NCI-H1417 (cell line): Measurements from ENCODE around the gene UBIAD1.
"Not testable (repeated sequence)": the region's sequence is repeated elsewhere in the genome, so short reads cannot be mapped to it uniquely, and the experiment has no call there.

Experiments used
- DNase-seq, 3 experiments: peaks; one replicate each; lab custom pipeline; 2025; lab: John Stamatoyannopoulos, UW

UBIAD1 gene, protein sequence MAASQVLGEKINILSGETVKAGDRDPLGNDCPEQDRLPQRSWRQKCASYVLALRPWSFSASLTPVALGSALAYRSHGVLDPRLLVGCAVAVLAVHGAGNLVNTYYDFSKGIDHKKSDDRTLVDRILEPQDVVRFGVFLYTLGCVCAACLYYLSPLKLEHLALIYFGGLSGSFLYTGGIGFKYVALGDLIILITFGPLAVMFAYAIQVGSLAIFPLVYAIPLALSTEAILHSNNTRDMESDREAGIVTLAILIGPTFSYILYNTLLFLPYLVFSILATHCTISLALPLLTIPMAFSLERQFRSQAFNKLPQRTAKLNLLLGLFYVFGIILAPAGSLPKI

GRCh38 chr1:11272832-11273594 lies at the start of gene UBIAD1:
TSS of gene UBIAD1 (plus strand) at chr1:11273198. CDS start at chr1:11273532, 334 bp downstream.
- peak; percentile 82 to 89 (median 88) for DNase-seq

DNA sequence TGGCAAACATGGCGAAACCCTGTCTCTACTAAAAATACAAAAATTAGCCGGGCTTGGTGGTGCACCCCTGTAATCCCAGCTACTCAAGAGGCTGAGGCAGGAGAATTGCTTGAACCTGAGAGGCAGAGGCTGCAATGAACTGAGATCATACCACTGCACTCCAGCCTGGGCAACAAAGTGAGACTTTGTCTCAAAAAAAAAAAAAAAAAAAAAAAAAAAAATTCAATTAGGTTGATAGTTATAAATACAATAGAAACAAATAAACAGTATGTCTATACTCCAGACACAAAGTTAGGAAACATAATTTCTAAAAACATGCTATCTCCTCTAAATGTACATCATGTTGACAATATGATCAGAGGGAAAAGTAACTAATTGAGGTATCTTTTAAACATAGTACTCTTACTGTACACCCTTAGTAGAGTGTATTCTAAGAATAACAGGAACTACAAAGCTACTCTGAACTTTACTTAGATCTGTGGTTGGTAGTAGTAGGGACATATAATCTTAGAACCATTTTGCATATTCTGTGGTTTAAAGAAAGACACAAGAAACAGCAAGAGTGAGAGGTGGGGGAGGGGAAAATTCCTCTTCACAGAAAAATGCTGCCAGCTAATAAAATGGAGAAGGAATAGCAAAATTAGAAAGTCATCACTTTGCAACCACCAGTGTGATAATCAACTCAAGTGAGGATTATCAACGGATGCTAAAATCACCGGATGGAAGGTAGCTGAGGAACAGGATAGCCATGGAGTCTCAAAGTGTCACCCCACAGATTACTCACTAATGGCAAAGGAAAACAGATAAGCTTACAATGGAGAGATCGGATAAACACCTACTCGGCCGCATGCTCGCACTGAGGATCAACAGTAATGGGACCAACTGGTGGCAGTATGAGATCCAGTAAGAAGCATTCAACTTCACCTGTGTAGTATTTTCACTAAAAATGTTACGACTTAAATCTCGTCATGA lies 45.6 kb upstream of the UBIAD1 start:
- no peak for DNase-seq

- no peak for DNase-seq
Measured at GRCh38 chr1:11229203-11229602, 43.8 kb upstream of the UBIAD1 start.

DNA sequence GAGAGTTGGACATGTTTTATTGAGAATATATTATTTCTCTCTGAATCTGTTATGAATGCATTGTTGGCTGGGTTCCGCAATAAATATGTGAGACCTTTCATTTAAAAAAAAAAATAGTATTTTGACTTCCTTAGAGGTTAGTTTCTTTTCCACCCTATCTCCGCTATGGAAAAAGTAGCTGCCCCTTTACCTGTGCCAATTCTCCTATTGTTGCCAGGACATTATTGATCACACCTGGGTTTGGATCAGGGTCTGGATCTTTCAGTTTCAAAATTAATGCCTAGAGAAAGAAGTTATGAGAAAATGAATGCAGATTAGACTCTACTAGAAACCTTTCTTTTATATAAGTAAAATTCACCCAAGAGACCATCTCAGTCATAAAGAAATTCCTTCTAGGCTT lies 39.8 kb upstream of the UBIAD1 start:
- no peak for DNase-seq

- no peak for DNase-seq
Measured at GRCh38 chr1:11237356-11237755, 35.6 kb upstream of the UBIAD1 start.

DNA sequence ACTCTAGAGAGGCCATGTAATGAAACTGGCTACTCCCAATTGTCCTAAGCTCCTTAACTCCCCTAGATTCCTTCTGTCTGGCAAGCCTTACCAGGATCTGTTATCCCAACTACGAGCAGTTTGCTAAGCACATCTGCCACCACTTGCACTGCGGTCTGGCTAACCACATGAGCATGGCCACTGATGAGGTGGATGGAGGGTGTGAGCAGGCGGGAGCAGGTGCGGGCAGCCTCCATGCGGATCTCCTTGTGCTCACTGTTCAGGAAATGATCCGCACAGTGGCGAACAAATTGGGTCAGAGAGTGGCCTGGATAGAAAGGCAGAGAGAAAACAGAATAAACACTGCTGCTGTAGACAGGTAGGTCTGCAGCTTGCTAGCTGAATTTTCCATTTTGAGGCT lies 34.7 kb upstream of the UBIAD1 start:
- no peak for DNase-seq

DNA sequence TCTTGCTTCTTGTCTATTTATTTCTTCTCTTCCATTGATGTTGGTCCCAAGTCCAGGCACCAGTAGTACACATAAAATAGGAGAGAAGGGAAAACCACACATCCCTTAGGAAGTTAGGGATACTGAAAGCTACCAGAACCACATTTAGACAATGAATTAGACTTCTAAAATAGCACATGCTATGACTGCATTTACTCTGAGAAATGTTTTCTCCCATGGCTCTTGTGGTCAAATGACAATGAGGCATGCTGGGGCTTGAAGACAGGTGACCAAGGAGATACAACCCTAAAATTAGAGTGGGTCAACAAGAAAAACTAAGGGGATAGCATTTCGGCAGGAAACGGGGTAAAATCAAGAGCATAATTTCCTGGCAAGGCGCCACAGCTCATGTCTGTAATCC lies 27.8 kb upstream of the UBIAD1 start:
- no peak for DNase-seq

DNA sequence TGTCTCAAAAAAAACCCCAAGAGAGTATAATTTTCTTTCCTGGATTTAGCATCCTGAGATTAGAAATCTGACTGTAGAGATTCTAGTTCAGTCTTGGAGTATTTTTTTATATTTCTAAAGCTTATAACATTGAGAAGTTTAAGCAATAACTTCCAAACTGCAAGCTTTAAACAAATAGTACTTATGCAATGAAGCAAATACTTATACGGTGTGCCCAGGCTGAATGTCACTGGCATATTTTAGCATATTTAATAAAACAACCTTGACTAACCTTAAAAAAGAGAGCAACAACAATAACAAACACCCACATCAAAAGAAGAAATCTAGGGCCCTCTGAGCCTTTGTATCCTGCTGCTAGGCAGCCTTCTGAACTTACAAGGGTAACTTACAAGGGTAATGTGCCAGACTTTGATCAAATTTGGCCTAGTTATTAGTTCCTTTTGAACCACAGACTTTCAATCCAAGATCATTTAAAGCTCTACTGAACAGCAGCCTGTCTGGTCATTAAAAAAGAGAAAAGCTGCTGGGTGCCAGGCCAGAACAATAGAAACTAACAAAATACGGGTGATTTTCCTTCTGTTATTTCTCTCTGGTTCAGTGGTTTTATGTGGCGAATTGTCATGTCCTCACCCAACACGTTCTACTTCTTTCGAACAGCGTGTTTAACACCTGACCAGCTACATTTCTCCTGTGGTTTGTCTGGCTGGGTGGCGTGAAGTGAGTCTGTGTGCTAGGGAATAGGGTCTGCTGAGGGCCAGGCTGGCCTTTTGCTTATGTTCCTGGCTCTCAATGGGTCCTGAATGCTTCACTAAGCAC lies 26.9 kb upstream of the UBIAD1 start:
- DNase-seq, result peak in 2 of 3 experiments; percentile 35 to 60

DNA sequence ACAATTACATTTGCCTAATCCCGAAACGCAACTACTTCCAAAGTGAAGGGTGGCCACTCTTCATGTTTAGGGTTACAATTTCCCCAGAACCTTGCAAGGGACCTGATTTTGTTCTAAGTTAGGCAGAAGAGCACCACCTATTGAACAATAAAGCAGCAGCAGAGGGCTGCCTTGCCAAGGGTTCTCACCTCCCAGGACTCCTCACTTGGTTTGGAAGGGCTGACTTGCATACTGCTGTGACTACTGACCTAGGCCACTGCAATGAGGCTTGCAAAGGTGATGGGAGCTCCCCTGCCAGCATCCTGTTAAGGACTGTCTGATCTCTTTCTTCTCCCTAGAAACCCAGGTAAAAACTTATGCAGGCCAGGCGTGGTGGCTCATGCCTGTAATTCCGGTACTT lies 24.8 kb upstream of the UBIAD1 start:
- no peak for DNase-seq

DNA sequence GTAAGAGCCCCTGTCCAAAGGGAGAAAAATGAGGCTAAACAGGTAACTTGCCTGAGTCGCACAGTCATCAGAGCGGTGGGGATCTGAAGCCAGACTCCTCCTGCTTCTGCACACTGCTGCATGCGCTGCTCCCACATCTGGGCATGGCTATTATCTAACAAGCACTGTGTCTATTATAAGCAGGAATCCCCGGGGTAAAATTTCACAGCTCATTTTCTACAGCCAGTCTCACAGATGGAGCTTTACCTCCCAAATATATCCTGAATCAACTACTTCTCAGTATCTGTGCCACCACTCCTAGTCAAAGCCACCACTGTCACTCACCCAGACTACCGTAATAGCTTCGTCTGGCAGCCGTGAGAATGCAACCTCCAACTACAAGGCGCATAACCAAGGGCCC lies 20.5 kb upstream of the UBIAD1 start:
- DNase-seq, result no peak

DNA sequence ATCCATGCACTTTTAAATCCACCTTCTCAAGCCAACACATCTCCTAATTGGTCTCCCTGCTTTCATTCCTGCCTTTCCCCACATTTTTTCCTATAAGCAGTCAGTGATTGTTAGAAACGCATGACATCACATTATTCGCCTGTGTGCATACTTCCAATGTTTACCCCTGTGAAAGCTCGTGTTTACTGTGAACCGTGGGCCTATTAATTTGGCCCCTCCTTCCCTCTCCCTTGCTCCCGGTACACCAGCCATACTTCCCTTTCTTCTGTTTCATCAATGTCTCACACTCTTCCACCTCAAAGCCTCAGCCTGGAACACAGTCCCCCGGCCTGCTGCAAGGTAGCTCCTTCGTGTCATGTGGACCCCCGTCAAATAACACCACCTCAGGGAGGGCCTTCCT lies 19.8 kb upstream of the UBIAD1 start:
- DNase-seq, result no peak

DNA sequence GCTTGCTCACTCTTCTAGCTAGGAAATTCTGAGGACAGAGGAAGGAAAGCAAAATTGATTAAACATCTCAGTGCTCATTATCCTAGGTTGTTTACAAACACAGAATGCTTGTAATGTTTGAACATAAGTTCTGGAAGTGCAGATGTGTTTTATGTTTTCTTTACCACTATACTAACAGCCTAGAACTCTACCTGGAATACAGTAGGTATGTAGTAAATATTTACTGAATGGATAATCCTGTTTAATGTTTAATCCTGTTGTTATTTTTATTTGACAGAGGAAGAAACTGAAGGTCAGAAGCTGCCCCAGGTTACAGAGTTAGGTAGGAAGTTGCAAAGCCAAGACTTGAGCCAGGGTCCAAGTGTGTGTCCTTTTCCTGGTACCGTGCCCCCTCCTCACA lies 16.7 kb upstream of the UBIAD1 start:
- no peak for DNase-seq

GRCh38 chr1:11262171-11263049 lies 10.6 kb upstream of the UBIAD1 start, which contains the start of gene MTOR:
TSS of gene MTOR (minus strand) at chr1:11262551. CDS start at chr1:11259409, 3,142 bp downstream.
- peak; percentile 99 to 100 (median 99) for DNase-seq

GRCh38 chr1:11266268-11267074 lies 6.5 kb upstream of the UBIAD1 start:
- no peak for DNase-seq

DNA sequence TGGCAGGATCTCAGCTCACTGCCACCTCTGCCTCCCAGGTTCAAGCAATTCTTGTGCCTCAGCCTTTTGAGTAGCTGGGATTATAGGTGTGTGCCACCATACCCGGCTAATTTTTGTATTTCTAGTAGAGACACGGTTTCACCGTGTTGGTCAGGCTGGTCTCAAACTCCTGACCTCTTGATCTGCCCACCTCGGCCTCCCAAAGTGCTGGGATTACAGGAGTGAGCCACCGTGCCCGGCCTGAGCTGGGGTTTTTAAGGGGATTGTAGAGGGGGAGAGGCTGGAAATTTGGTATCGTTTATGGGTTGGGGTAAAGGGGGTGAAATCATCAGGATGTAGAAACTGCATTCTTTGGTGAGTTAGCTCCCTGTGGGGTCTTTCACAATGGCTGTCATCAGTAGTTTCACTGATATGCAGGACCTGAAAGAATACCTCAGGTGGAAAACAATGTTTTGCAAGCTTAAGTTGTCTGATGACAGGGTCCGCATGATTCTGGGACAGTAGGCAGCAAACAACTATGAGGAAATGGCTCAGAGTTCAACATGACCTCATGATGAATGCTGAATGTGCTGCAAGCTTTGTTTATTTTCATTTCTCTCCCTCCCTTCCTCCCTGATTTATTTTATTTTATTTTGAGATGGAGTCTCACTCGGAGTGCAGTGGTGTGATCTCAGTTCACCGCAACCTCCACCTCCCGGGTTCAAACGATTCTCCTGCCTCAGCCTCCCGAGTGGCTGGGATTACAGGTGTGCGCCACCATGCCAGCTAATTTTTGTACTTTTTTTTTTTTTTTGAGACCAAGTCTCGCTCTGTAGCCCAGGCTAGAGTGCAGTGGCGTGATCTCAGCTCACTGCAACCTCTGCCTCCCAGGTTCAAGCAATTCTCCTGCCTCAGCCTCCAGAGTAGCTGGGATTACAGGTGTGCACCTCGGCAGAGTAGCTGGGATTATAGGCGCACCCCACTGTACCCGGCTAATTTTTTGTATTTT lies 5.4 kb upstream of the UBIAD1 start:
- not testable (repeated sequence) for DNase-seq

- no peak for DNase-seq
Measured at GRCh38 chr1:11272544-11272831, 510 bp upstream of the UBIAD1 start.

- DNase-seq, result peak in 1 of 3 experiments; percentile 77
Measured at GRCh38 chr1:11273595-11274234, 717 bp downstream of the UBIAD1 start.

GRCh38 chr1:11279152-11279551 lies 6.2 kb downstream of the UBIAD1 start:
- DNase-seq, result no peak
